K562 (cell line): Measurements from ENCODE around the gene KYAT1. TPM values are rescaled to one million over a fixed set of nuclear protein-coding genes. Genes with fewer than 3 reads are reported as not detected.
A peak's percentile ranks its signal among the peaks of the same experiment; 100 is the strongest.

ENCODE experiments used
- BCOR ChIP-seq: fragments of 450-650 bp; IDR thresholded peaks from 2 replicates; pipeline ENCODE4 v1.6.1; 2016
- CREB1 ChIP-seq, 2 experiments: sonication (generic) in 1 of 2; formaldehyde crosslinking in 1 of 2; IDR thresholded peaks; 2 replicates each; pipeline versions ENCODE4 v1.6.1 to v1.8.0; 2012 to 2022; ENCODE audit warnings: inconsistent platforms in 1 of 2, mild to moderate bottlenecking in 1 of 2, missing genetic modification reagents in 1 of 2, moderate library complexity in 1 of 2
- MAFG ChIP-seq: fragments of 450-650 bp; conservative IDR thresholded peaks from 2 replicates; pipeline ENCODE4 v1.6.1; 2016; ENCODE audit warnings: missing genetic modification characterization, missing compliant biosample characterization
- NR4A1 ChIP-seq, 2 experiments: fragments of 250-450 bp in 1 of 2; fragments of 450-650 bp in 1 of 2; sonication (Bioruptor Pico) in 1 of 2; IDR thresholded peaks; 2 replicates each; pipeline versions ENCODE4 v1.4.0 to v1.6.1; 2016 to 2020; ENCODE audit warnings: mild to moderate bottlenecking in 2 of 2, missing compliant biosample characterization in 1 of 2, missing genetic modification characterization in 1 of 2, moderate library complexity in 1 of 2
- PHB2 ChIP-seq: fragments of 450-650 bp; IDR thresholded peaks from 2 replicates; pipeline ENCODE4 v1.6.1; 2017; ENCODE audit warnings: low read depth
- SMARCA5 ChIP-seq: fragments of 450-650 bp; IDR thresholded peaks from 2 replicates; pipeline ENCODE4 v1.6.1; 2016
- SNAPC5 ChIP-seq: fragments of 250-450 bp; sonication (Bioruptor Pico); IDR thresholded peaks from 2 replicates; pipeline ENCODE4 v1.8.0; 2021; ENCODE audit warnings: moderate library complexity, mild to moderate bottlenecking, inconsistent platforms
- TSC22D4 ChIP-seq: fragments of 450-650 bp; IDR thresholded peaks from 2 replicates; pipeline ENCODE4 v1.6.1; 2016; ENCODE audit warnings: missing genetic modification characterization, missing biosample characterization, control low read depth
- ZBTB49 ChIP-seq: sonication (generic); formaldehyde crosslinking; IDR thresholded peaks from 2 replicates; pipeline ENCODE4 v1.8.0; 2022; ENCODE audit warnings: missing genetic modification reagents, mild to moderate bottlenecking, borderline replicate concordance
- ZHX1 ChIP-seq: fragments of 150-350 bp; conservative IDR thresholded peaks from 2 replicates; pipeline ENCODE4 v1.6.1; 2014; ENCODE audit warnings: low read length
- ZNF274 ChIP-seq: IDR thresholded peaks from 2 replicates; pipeline ENCODE4 v1.6.1; 2011; ENCODE audit warnings: low read depth, mild to moderate bottlenecking, low read length, moderate library complexity, borderline replicate concordance
- ZNF764 ChIP-seq: fragments of 250-450 bp; sonication (Bioruptor Pico); IDR thresholded peaks from 2 replicates; pipeline ENCODE4 v1.4.0; 2020; ENCODE audit warnings: low read depth, mild to moderate bottlenecking, moderate library complexity
- polyA plus RNA-seq, 8 experiments: library from polyadenylated mRNA; depleted of rRNA in 4 of 8; stranded (reverse) in 5 of 8; unstranded in 3 of 8; fragments of >200 nt; fragmentation: Nextera tagmentation in 2 of 8; fragmentation: Illumina TruSeq in 1 of 8; extraction: Ambion mirVana in 2 of 8; extraction: Trizol in 1 of 8; gene quantifications; 2 replicates each; pipeline versions ENCODE4 v1.2.1 to v1.2.3, GENCODE V29; 2011 to 2014; ENCODE audit warnings: inconsistent platforms in 1 of 8, missing spikeins in 1 of 8
- total RNA-seq, 7 experiments: library from RNA; depleted of rRNA in 6 of 7; stranded (reverse); fragments of >200 nt in 6 of 7; fragmentation: Illumina TruSeq in 2 of 7; extraction: Trizol in 2 of 7; gene quantifications; 2 replicates each; pipeline versions ENCODE4 v1.2.1 to v1.2.3, GENCODE V29; 2011 to 2021; ENCODE audit warnings: low replicate concordance in 1 of 7
- TF ChIP-seq, protein P1 (sequence below), 3 experiments: IDR thresholded peaks in 2 of 3; conservative IDR thresholded peaks in 1 of 3; 2 replicates each; pipeline ENCODE4 v1.5.1; 2011 to 2012; ENCODE audit warnings: low read length in 3 of 3, mild to moderate bottlenecking in 3 of 3, control low read depth in 2 of 3, improper control_type of control experiment in 1 of 3, inconsistent platforms in 1 of 3, low read depth in 1 of 3, mixed read lengths in 1 of 3, moderate library complexity in 1 of 3; ENCODE audit not compliant: insufficient read depth in 2 of 3
- TF ChIP-seq, protein P2 (sequence below): IDR thresholded peaks from 2 replicates; pipeline ENCODE4 v1.6.1; 2011; ENCODE audit not compliant: insufficient read length; ENCODE audit errors: extremely low read depth
- TF ChIP-seq, protein P3 (sequence below): fragments of 250-450 bp; sonication (Bioruptor Pico); IDR thresholded peaks from 2 replicates; pipeline ENCODE4 v1.5.0; 2021
- TF ChIP-seq, protein P4 (sequence below), 2 experiments: fragments of 250-450 bp in 1 of 2; fragments of 450-650 bp in 1 of 2; sonication (Bioruptor Pico) in 1 of 2; IDR thresholded peaks; 2 replicates each; pipeline versions ENCODE4 v1.6.1 to v1.8.0; 2016 to 2021; ENCODE audit warnings: mild to moderate bottlenecking in 2 of 2, moderate library complexity in 2 of 2, missing compliant biosample characterization in 1 of 2, missing genetic modification characterization in 1 of 2

The KYAT1 gene
- total and polyA plus RNA-seq, 9 of the 15 experiments (the other 6 are each of a cell fraction or from before 2014, with no cell fraction given), result 6.4 to 16.8 (median 11.1) TPM

- TF ChIP-seq ZBTB49 (CRISPR knock-in tag) (no peak), ZNF274 (no peak), SMARCA5 (peak; percentile 79; the same call in 1 of the 2 replicates), ZHX1 (no peak), ZNF764 (CRISPR knock-in tag) (no peak), BCOR (peak; percentile 85), PHB2 (no peak), TSC22D4 (no peak), SNAPC5 (CRISPR knock-in tag) (no peak), NR4A1 (CRISPR knock-in tag; IDR thresholded peaks at IDR 0.05) (no peak), NR4A1 (tag; IDR thresholded peaks at IDR 0.05) (no peak), MAFG (tag) (no peak), CREB1 (IDR thresholded peaks at IDR 0.05) (no peak), CREB1 (CRISPR knock-in tag; IDR thresholded peaks at IDR 0.05) (no peak)
- TF ChIP-seq, protein P1, sequence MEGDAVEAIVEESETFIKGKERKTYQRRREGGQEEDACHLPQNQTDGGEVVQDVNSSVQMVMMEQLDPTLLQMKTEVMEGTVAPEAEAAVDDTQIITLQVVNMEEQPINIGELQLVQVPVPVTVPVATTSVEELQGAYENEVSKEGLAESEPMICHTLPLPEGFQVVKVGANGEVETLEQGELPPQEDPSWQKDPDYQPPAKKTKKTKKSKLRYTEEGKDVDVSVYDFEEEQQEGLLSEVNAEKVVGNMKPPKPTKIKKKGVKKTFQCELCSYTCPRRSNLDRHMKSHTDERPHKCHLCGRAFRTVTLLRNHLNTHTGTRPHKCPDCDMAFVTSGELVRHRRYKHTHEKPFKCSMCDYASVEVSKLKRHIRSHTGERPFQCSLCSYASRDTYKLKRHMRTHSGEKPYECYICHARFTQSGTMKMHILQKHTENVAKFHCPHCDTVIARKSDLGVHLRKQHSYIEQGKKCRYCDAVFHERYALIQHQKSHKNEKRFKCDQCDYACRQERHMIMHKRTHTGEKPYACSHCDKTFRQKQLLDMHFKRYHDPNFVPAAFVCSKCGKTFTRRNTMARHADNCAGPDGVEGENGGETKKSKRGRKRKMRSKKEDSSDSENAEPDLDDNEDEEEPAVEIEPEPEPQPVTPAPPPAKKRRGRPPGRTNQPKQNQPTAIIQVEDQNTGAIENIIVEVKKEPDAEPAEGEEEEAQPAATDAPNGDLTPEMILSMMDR (IDR thresholded peaks at IDR 0.05 in 2 of 3, conservative IDR thresholded peaks at IDR 0.05 in 1 of 3; ENCODE audit: insufficient read depth in 2 of 3, low read depth in 1 of 3, low read length in 3 of 3), result no peak
- TF ChIP-seq, protein P2, sequence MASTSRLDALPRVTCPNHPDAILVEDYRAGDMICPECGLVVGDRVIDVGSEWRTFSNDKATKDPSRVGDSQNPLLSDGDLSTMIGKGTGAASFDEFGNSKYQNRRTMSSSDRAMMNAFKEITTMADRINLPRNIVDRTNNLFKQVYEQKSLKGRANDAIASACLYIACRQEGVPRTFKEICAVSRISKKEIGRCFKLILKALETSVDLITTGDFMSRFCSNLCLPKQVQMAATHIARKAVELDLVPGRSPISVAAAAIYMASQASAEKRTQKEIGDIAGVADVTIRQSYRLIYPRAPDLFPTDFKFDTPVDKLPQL, result no peak
- TF ChIP-seq, protein P3, sequence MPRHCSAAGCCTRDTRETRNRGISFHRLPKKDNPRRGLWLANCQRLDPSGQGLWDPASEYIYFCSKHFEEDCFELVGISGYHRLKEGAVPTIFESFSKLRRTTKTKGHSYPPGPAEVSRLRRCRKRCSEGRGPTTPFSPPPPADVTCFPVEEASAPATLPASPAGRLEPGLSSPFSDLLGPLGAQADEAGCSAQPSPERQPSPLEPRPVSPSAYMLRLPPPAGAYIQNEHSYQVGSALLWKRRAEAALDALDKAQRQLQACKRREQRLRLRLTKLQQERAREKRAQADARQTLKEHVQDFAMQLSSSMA (CRISPR knock-in tag), result no peak
- TF ChIP-seq, protein P4, sequence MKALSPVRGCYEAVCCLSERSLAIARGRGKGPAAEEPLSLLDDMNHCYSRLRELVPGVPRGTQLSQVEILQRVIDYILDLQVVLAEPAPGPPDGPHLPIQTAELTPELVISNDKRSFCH (CRISPR knock-in tag; IDR thresholded peaks at IDR 0.05), result no peak
- TF ChIP-seq, protein P4 (tag; IDR thresholded peaks at IDR 0.05), result no peak
Observed at GRCh38 chr9:128891321-128892220, 9.8 kb upstream of the KYAT1 start (continued).
